ENCODE data around the gene CRYBB1. TPM values are rescaled to one million over a fixed set of nuclear protein-coding genes. Genes with fewer than 3 reads are reported as not detected.

CRYBB1 gene
- total RNA-seq, 1 donor from 2014 or later = not detected

DNA sequence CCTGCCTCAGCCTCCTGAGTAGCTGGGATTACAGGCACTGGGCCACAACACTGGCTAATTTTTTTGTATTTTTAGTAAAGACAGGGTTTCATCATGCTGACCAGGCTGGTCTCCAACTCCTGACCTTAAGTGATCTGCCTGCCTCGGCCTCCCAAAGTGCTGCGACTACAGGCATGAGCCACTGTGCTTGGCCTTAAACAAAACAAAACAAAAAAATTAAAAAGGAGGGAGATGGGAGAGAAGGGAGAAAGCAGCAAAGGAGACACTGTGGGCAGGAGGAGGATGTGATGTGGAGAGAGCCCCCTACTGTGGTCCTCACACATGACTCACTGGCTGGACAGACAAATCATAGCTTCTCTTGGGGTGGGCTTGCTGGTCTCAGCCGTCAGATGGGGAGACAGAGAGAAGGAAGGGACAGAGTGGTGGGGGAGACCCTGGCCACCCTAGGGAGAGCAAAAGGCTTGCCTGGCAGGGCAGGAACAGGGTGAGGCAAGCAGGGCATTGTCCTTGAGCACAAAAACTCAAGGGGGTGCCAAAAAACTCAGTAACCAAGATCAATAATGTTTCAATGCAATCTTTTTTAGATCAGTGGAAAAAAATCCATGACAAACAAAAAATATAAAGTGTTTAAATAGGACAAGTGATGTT lies 59.5 kb downstream of the CRYBB1 start:
- CTCF ChIA-PET = interaction anchor here (1.0 kb wide), 1 partner anchor 24 kb away, joined by 3 read pairs; no protein-coding TSS in a partner anchor
- intact Hi-C loops (cut with micrococcal nuclease) = no loop called here
- H3K9me3 Mint-ChIP-seq = no peaks in the 10 kb centered on the region
- ATAC-seq (ENCODE audit: low read depth) = no peak
- H3K4me1 Mint-ChIP-seq = peaks cover 6% of the 10 kb centered on the region
- POLR2A ChIA-PET = no interaction called here
- peaks cover 2% of the 10 kb centered on the region for H3K36me3 Mint-ChIP-seq (ENCODE audit: low read depth)
- H3K27ac Mint-ChIP-seq = peak overlapping the region; percentile 19
- TF ChIP-seq, protein P1, sequence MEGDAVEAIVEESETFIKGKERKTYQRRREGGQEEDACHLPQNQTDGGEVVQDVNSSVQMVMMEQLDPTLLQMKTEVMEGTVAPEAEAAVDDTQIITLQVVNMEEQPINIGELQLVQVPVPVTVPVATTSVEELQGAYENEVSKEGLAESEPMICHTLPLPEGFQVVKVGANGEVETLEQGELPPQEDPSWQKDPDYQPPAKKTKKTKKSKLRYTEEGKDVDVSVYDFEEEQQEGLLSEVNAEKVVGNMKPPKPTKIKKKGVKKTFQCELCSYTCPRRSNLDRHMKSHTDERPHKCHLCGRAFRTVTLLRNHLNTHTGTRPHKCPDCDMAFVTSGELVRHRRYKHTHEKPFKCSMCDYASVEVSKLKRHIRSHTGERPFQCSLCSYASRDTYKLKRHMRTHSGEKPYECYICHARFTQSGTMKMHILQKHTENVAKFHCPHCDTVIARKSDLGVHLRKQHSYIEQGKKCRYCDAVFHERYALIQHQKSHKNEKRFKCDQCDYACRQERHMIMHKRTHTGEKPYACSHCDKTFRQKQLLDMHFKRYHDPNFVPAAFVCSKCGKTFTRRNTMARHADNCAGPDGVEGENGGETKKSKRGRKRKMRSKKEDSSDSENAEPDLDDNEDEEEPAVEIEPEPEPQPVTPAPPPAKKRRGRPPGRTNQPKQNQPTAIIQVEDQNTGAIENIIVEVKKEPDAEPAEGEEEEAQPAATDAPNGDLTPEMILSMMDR (IDR thresholded peaks at IDR 0.05) = no peak
- DNase-seq = no peak
- no peak overlapping the region for H3K4me3 Mint-ChIP-seq
- H3K27me3 Mint-ChIP-seq = no peaks in the 10 kb centered on the region

GRCh38 chr22:26556904-26557303 lies 60.9 kb downstream of the CRYBB1 start:
- Mint-ChIP-seq H3K27me3 (no peaks in the 10 kb centered on the region), H3K27ac (no peak overlapping the region), H3K9me3 (no peaks in the 10 kb centered on the region), H3K4me3 (no peak overlapping the region), H3K4me1 (peaks cover 6% of the 10 kb centered on the region), H3K36me3 (ENCODE audit: low read depth) (peaks cover 2% of the 10 kb centered on the region)
- CTCF ChIA-PET = no interaction called here
- intact Hi-C loops (cut with micrococcal nuclease) = no loop called here
- ATAC-seq (ENCODE audit: low read depth) (no peak), DNase-seq (no peak)
- TF ChIP-seq, protein P1 (IDR thresholded peaks at IDR 0.05) = no peak
- POLR2A ChIA-PET = no interaction called here

DNA sequence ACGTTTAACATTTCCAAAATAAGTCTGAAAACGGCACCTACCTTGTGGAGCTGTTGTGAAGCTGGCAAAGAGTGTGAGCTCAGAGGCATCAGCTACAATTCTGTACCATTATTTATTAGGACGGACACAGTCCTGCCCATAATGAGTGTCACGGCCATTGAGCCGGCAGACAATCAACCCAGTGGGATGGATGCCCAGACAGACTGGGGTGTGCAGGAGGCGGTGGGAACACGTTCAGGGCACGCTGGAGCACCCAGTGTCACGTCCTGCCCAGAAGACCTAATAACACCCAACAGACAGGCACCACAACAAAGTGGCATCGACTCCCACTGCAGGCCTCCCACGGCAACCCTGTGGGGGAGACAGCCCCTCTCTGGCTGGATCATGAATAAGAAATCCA lies 62.3 kb downstream of the CRYBB1 start:
- Mint-ChIP-seq H3K27me3 (no peaks in the 10 kb centered on the region), H3K4me1 (peaks cover 6% of the 10 kb centered on the region), H3K4me3 (no peak overlapping the region), H3K9me3 (no peaks in the 10 kb centered on the region), H3K36me3 (ENCODE audit: low read depth) (peaks cover 6% of the 10 kb centered on the region), H3K27ac (no peak overlapping the region)
- intact Hi-C loops (cut with micrococcal nuclease) = no loop called here
- CTCF ChIA-PET = no interaction called here
- no peak for DNase-seq
- no peak for ATAC-seq (ENCODE audit: low read depth)
- TF ChIP-seq, protein P1 (IDR thresholded peaks at IDR 0.05) = no peak
- POLR2A ChIA-PET = no interaction called here

DNA sequence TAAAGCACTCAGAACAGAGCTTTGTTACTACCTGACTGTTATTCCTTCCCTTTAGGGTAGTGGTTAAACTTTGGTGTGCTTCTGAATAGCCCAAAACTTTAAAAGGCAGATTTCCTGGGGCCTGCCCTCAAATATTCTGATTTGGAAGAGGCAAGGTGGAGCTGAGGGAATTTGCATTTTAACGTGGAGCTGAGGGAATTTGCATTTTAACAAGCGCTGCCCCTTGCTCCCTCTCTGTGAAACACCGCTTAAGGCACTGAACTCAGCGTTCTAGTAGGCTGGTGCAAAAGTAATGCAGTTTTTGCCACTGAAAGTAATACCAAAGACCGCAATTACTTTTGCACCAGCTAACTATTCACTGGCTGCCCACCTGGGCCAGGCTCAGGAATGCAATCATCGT lies 62.9 kb downstream of the CRYBB1 start:
- H3K27ac Mint-ChIP-seq = no peak overlapping the region
- POLR2A ChIA-PET = no interaction called here
- H3K4me1 Mint-ChIP-seq = peaks cover 8% of the 10 kb centered on the region
- ATAC-seq (ENCODE audit: low read depth) (no peak), DNase-seq (no peak)
- no peaks in the 10 kb centered on the region for H3K9me3 Mint-ChIP-seq
- intact Hi-C loops (cut with micrococcal nuclease) = no loop called here
- H3K4me3 Mint-ChIP-seq = no peak overlapping the region
- no peaks in the 10 kb centered on the region for H3K27me3 Mint-ChIP-seq
- CTCF ChIA-PET = no interaction called here
- TF ChIP-seq, protein P1 (IDR thresholded peaks at IDR 0.05) = no peak
- H3K36me3 Mint-ChIP-seq (ENCODE audit: low read depth) = peaks cover 8% of the 10 kb centered on the region

GRCh38 chr22:26553056-26553752 lies 64.6 kb downstream of the CRYBB1 start:
- ATAC-seq (ENCODE audit: low read depth) (no peak), DNase-seq (no peak)
- no peaks in the 10 kb centered on the region for H3K9me3 Mint-ChIP-seq
- no peak overlapping the region for H3K4me3 Mint-ChIP-seq
- H3K27ac Mint-ChIP-seq = no peak overlapping the region
- ChIA-PET POLR2A (no interaction called here), CTCF (no interaction called here)
- intact Hi-C loops (cut with micrococcal nuclease) = no loop called here
- H3K27me3 Mint-ChIP-seq = no peaks in the 10 kb centered on the region
- peaks cover 8% of the 10 kb centered on the region for H3K36me3 Mint-ChIP-seq (ENCODE audit: low read depth)
- TF ChIP-seq, protein P1 (IDR thresholded peaks at IDR 0.05) = no peak
- H3K4me1 Mint-ChIP-seq = peaks cover 8% of the 10 kb centered on the region
